Activated naive CD8-positive, alpha-beta T cell (primary cell): Measurements from ENCODE around the gene FAM184A.
A peak's percentile ranks its signal among the peaks of the same experiment; 100 is the strongest.
"Not testable (repeated sequence)": the region's sequence is repeated elsewhere in the genome, so short reads cannot be mapped to it uniquely, and the experiment has no call there.

ENCODE experiments used
- H3K27ac Mint-ChIP-seq: one replicate; pipeline ENCODE4 v1.8.0; 2021; ENCODE audit warnings: mixed read lengths
- H3K27me3 Mint-ChIP-seq: one replicate; pipeline ENCODE4 v1.8.0; 2021; ENCODE audit warnings: mixed read lengths
- H3K36me3 Mint-ChIP-seq: one replicate; pipeline ENCODE4 v1.8.0; 2021; ENCODE audit warnings: mixed read lengths
- H3K4me1 Mint-ChIP-seq: one replicate; pipeline ENCODE4 v1.8.0; 2021; ENCODE audit warnings: low read depth, mixed read lengths
- H3K4me3 Mint-ChIP-seq: one replicate; pipeline ENCODE4 v1.8.0; 2021; ENCODE audit warnings: mild to moderate bottlenecking, mixed read lengths
- H3K9me3 Mint-ChIP-seq: one replicate; pipeline ENCODE4 v1.8.0; 2021; ENCODE audit warnings: low read depth, mixed read lengths

Gene FAM184A, protein sequence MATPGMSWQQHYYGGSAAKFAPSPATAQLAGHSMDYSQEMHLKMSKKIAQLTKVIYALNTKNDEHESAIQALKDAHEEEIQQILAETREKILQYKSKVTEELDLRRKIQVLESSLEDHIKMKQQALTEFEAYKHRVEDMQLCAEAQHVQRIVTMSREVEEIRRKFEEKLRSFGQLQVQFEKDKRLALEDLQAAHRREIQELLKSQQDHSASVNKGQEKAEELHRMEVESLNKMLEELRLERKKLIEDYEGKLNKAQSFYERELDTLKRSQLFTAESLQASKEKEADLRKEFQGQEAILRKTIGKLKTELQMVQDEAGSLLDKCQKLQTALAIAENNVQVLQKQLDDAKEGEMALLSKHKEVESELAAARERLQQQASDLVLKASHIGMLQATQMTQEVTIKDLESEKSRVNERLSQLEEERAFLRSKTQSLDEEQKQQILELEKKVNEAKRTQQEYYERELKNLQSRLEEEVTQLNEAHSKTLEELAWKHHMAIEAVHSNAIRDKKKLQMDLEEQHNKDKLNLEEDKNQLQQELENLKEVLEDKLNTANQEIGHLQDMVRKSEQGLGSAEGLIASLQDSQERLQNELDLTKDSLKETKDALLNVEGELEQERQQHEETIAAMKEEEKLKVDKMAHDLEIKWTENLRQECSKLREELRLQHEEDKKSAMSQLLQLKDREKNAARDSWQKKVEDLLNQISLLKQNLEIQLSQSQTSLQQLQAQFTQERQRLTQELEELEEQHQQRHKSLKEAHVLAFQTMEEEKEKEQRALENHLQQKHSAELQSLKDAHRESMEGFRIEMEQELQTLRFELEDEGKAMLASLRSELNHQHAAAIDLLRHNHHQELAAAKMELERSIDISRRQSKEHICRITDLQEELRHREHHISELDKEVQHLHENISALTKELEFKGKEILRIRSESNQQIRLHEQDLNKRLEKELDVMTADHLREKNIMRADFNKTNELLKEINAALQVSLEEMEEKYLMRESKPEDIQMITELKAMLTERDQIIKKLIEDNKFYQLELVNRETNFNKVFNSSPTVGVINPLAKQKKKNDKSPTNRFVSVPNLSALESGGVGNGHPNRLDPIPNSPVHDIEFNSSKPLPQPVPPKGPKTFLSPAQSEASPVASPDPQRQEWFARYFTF

DNA sequence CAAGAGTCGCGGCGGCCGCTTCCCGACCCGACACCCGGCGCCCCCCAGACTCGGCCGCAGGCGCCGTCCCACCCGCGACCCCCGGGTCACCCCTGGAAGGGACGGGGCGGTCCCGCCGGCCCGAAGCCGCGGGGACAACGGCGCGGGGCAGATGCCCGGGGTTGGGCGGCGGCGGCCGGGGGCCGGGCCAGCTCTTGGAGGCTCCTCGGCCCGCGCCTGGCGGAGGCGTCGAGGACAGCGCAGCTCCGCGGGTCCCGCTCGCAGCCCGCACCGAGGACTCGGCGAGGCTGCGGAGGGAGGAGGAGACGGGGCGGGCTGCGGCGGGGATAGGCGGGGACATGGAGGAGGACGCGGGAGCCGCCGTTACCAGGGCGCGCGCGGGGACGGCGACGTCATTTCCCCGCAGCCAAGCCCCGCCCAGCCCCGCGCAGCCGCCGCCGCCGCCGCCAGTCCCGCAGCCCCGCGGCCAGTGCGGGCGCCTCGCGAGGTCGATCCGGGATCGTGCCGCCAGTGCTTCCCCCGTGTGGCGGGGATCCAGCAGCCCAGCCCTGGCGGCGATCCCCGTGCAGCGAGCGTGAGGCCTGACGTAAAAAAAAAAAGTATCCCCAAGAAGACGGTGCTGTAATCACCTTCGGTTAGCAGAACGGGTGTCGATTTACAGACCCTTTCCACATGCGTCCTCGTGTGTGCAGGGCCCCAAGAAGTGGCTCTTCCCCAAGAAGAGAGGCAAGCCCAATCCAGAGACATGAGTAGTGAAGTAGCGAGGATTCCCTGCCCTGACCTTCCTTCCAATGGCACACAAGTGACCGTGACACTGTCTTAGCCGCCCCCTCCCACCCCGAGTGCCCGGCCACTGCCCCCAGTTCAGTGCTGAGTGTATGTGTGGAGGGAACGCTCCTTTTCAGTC is at the start of gene FAM184A:
TSS of gene FAM184A (minus strand) at position 289 of the 907 bp plus-strand sequence. CDS start 365 bp downstream, outside the sequence.
- Mint-ChIP-seq H3K9me3 (peaks cover 4% of the 10 kb centered on the region), H3K27ac (peak within 1 kb of the TSS; percentile 93), H3K36me3 (peaks cover 6% of the 10 kb centered on the region), H3K4me3 (peak within 1 kb of the TSS; percentile 94), H3K4me1 (peaks cover 42% of the 10 kb centered on the region), H3K27me3 (no peaks in the 10 kb centered on the region)

DNA sequence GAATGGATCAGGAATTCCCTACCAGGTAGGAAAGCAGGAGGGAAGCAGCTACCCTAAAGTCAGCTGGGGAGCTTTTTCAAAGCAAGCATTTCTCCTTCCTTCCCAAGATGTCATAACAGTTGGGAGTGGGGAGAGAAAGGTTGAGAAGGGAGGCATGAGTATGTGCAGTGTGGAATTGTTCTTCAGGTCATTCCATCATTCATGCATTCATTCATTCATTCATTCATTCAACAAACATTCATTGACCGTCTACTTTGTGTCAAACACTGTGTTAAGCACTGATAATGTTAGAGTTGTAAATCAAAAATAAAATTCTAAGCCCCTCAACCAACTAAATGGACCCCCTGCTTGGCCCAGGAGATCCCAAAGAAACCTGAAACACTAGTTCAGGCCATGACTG is 49.2 kb upstream of the FAM184A start:
- Mint-ChIP-seq H3K9me3 (no peaks in the 10 kb centered on the region), H3K4me1 (peaks cover 2% of the 10 kb centered on the region), H3K36me3 (no peaks in the 10 kb centered on the region), H3K27ac (no peak overlapping the region), H3K27me3 (no peaks in the 10 kb centered on the region), H3K4me3 (no peak overlapping the region)

DNA sequence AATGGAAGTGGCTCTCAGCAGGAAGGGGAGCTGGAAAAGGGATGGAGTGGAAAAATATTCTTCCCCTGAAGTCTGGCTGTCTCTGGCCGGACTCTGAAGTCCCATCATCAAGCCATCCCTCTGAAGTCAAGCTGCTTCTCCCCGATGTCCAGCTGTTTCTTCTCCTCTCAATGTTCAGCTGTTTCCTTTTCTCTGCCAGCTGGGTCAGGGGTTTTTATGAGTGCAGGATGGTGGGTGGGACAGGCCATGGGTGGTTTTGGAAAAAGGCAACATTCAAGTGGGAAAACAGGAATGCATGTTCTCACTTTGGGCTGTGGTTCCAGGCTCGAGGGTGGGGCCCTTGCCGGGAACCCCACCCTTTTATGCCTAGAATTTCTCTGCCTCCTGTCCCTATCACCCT is 48.4 kb upstream of the FAM184A start:
- Mint-ChIP-seq H3K36me3 (no peaks in the 10 kb centered on the region), H3K4me1 (peaks cover 2% of the 10 kb centered on the region), H3K9me3 (no peaks in the 10 kb centered on the region), H3K4me3 (no peak overlapping the region), H3K27ac (no peak overlapping the region), H3K27me3 (no peaks in the 10 kb centered on the region)

DNA sequence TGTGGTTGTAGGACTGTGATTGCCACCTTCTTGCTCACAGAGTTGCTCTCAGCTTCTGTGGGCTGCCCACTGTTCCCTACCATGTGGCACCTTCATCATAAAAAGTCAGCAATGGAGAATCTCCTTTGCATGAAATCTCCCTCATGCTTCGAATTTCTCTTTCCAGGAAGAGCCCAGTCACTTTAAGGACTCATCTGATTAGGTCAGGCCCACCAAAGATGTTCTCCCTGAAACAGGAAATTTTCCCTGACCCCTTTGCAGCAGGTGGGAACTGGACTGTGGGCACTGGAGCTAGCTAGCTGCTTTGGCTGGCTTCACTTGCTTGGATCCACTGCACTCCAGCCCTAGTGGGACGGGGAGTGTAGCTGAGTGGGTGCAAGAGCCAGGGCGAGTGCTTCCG is 47.7 kb upstream of the FAM184A start:
- Mint-ChIP-seq H3K4me1 (peaks cover 2% of the 10 kb centered on the region), H3K27me3 (no peaks in the 10 kb centered on the region), H3K4me3 (no peak overlapping the region), H3K9me3 (no peaks in the 10 kb centered on the region), H3K36me3 (no peaks in the 10 kb centered on the region), H3K27ac (no peak overlapping the region)

DNA sequence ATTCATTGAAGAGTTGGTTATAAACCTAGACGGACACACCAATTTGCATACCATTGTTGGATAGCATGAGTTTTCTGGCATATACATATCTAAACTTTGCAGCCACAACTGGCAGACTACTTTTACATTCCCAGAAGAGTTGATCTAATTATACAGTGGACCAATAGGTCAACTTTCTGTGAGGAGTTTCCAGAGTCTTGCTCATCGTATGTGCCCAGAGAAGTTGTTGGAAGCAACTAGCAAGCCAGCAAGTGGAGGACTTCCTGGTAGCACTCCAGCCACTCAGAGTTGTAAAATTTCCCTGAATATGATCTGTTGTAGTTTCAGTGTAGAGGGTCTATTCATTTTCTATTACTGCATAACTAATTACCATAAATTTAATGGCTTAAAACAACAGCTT is 47.1 kb upstream of the FAM184A start:
- Mint-ChIP-seq H3K27ac (no peak overlapping the region), H3K4me3 (no peak overlapping the region), H3K4me1 (peaks cover 2% of the 10 kb centered on the region), H3K27me3 (no peaks in the 10 kb centered on the region), H3K9me3 (no peaks in the 10 kb centered on the region), H3K36me3 (no peaks in the 10 kb centered on the region)

DNA sequence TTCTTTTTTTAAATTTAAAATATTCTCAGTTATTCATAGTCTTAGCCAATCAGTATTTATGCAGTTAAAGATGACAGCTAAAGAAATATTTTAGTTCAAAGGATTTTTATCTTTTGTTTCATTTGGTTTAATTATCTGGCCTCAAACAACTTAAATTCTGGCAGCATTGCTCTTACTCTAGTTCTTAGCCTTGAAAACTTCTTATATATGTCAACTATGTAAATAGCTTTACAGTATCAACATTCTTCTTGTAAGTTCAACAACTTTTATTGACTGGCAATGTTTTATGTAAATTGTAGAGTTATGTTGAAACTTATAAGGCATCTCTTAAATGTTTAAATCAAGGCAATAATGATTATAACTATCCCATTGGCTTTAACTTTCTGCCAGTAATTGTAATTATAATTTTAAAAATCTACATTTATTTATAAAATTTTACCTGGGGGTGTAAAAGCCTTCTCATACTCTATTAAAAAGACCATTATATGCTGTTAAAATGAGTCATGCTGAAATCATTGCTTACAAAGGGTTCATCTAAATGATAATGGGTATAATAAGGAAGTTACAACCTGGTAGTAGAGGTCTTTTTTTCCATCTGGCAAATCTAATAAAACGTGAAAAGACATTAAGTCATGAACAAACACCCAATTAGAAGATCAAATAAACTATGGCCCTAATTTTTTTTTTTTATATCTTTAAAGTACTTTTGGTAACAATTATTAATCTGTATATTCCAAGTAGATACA is 45.8 kb upstream of the FAM184A start:
- no peaks in the 10 kb centered on the region for H3K36me3 Mint-ChIP-seq
- H3K27ac Mint-ChIP-seq: no peak overlapping the region

DNA sequence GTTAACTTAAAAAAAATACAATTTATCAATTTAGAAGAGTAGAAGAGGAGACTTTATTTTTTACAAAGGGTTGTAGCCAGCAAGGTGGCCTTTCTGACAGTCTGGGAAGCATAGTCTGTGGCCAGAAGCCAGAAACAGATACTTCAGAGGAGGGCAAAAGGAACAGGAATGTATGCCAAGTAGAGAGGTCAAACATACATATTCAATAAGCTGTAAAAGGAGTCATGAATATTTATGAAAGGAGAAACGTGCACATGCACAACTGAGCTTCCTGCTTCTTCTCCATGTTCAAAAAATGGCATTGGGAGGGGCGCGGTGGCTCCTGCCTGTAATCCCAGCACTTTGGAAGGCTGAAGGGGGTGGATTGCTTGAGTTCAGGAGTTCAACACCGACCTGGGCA is 43.9 kb upstream of the FAM184A start:
- no peaks in the 10 kb centered on the region for H3K4me1 Mint-ChIP-seq
- no peaks in the 10 kb centered on the region for H3K27me3 Mint-ChIP-seq
- no peak overlapping the region for H3K4me3 Mint-ChIP-seq
- H3K9me3 Mint-ChIP-seq: no peaks in the 10 kb centered on the region
- no peaks in the 10 kb centered on the region for H3K36me3 Mint-ChIP-seq
- no peak overlapping the region for H3K27ac Mint-ChIP-seq

More for the DNA sequence above, 45.8 kb upstream of the FAM184A start:
- Mint-ChIP-seq H3K9me3 (no peaks in the 10 kb centered on the region), H3K4me1 (no peaks in the 10 kb centered on the region), H3K27me3 (no peaks in the 10 kb centered on the region), H3K4me3 (no peak overlapping the region)

DNA sequence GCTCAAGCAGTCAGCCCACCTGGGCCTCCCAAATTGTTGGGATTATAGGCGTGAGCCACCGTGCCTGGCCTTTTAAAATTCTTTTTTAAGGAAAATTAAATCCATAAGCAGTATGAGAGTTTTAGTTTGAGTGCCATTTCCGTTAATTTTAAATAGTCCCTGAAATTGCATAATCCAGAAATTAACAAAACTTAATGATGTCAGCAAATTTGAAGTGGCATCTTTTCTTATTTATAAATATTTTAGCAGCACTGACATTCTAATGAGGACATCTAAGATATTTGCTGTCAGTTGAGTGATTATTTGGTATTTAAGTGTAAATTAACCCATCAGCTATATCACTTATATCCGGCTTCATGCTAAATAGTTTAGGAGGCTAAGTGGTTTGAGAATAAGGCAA is 42.9 kb upstream of the FAM184A start:
- no peaks in the 10 kb centered on the region for H3K4me1 Mint-ChIP-seq
- no peaks in the 10 kb centered on the region for H3K27me3 Mint-ChIP-seq
- no peaks in the 10 kb centered on the region for H3K36me3 Mint-ChIP-seq
- no peaks in the 10 kb centered on the region for H3K9me3 Mint-ChIP-seq
- H3K27ac Mint-ChIP-seq: no peak overlapping the region
- H3K4me3 Mint-ChIP-seq: no peak overlapping the region

DNA sequence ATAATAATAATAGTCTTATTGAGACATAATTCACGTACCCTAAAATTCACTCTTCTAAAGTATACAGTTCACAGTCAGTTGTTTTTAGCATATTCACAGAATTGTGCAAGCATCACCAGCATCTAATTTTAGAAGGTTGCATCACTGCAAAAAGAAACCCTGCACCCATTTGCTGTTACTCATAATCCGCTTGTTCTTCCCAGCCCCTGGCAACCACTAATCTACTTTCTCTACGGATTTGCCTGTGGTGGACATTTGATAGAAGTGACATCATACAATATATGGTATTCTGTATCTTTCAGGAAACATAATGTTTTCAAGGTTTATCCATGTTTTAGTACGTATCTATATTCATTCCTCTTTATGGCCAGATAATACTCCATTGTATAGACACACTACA is 41.5 kb upstream of the FAM184A start:
- Mint-ChIP-seq H3K36me3 (no peaks in the 10 kb centered on the region), H3K4me1 (no peaks in the 10 kb centered on the region), H3K27ac (no peak overlapping the region), H3K9me3 (no peaks in the 10 kb centered on the region), H3K4me3 (no peak overlapping the region), H3K27me3 (peaks cover 3% of the 10 kb centered on the region)

DNA sequence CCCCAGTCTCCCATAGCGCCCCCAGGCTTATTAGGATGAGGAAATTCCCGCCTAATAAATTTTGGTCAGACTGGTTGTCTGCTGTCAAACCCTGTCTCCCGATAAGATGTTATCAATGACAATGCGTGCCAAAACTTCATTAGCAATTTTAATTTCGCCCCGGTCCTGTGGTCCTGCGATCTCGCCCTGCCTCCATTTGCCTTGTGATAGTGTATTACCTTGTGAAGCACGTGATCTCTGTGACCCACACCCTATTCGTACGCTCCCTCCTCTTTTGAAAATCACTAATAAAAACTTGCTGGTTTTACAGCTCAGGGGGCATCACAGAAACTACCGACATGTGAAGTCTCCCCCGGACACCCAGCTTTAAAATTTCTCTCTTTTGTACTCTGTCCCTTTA is 40.6 kb upstream of the FAM184A start:
- H3K4me1 Mint-ChIP-seq, H3K36me3 Mint-ChIP-seq, H3K27me3 Mint-ChIP-seq, H3K4me3 Mint-ChIP-seq, H3K9me3 Mint-ChIP-seq, H3K27ac Mint-ChIP-seq: not testable (repeated sequence)

DNA sequence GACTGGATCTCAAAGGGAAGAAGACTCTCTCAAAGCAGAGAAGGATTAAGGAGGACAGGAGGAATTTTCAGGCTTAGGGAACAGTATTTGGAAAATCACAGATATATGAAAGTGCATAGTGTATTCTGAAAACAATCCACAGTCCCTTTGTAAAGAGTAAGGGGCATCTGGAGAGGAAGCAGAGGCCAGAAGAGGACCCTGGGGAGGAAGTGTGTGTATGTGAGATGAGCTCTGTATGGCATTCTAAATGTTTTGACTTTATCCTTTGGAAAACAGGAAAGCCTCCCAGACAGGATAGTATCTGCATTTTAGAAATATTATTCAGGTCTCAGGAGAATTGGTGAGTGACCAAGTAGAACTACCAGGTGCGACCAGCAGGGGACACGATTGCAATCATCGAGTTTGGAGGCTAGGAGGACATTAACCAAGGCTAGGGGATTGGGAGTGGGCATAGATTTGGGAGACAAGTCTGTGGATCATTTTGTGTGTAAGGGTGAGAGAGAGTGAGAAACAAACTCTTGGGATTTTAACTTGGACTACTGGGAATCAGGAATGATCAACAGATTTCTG is 38.3 kb upstream of the FAM184A start:
- no peak overlapping the region for H3K27ac Mint-ChIP-seq
- no peaks in the 10 kb centered on the region for H3K36me3 Mint-ChIP-seq
- no peak overlapping the region for H3K4me3 Mint-ChIP-seq
- no peaks in the 10 kb centered on the region for H3K4me1 Mint-ChIP-seq
- no peaks in the 10 kb centered on the region for H3K9me3 Mint-ChIP-seq
- H3K27me3 Mint-ChIP-seq: peaks cover 3% of the 10 kb centered on the region

DNA sequence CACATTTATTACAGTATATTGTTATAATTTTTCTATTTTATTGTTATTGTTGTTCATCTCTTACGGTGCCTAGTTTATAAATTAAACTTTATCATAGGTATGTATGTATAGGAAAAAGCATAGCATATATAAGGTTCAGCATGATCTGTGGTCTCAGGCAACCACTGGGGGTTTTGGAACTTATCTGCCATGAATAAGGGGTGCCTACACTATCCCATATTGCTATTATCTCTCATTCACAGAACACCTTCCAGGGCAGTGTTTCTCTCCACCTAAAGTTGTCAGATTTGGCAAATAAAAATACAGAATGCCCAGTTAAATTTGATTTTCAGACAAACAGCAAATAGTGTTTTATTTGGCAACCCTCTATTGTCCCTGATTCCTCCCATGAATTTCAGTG is 35.5 kb upstream of the FAM184A start:
- Mint-ChIP-seq H3K27me3 (peaks cover 3% of the 10 kb centered on the region), H3K4me3 (no peak overlapping the region), H3K36me3 (no peaks in the 10 kb centered on the region), H3K4me1 (peaks cover 12% of the 10 kb centered on the region), H3K9me3 (no peaks in the 10 kb centered on the region), H3K27ac (no peak overlapping the region)

DNA sequence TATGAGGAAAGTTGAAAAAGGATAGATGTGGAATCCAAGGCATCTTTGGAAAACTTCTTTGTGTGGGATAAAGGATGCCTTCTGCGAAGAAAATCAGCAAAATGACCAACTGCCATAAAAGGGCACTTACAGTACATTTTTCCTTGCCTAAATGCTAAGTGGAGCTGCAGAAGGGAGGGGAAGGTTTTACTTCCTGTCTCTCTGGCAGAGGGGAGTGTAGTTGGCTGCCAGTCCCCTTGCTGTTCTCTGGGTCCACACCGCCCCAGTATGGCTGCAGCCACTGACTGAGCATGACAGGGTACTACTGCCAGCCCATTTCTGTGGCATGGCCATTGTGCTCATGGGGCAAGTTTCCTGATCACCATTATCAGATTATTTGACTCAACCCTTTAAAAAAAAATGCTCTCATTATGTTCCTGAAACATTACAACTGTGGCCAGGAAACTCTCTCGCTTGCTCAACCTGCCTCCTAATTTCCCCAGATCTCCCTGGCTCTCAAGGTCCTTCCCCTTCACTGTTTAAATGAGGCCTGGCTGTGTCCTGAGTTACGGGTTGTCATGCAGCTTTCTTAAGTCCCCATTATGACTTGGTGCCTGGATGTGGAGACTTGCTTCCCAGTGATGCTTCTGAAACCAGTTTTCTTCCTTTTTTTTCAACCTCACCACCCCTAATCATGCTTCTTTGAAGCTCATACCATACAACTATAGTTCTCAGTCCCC is 34.5 kb upstream of the FAM184A start:
- peaks cover 3% of the 10 kb centered on the region for H3K27me3 Mint-ChIP-seq
- peaks cover 16% of the 10 kb centered on the region for H3K4me1 Mint-ChIP-seq
- H3K9me3 Mint-ChIP-seq: no peaks in the 10 kb centered on the region
- H3K4me3 Mint-ChIP-seq: no peak overlapping the region
- no peak overlapping the region for H3K27ac Mint-ChIP-seq
- H3K36me3 Mint-ChIP-seq: no peaks in the 10 kb centered on the region
